Measurements from ENCODE around the gene BRIX1.
A peak's percentile ranks its signal among the peaks of the same experiment; 100 is the strongest.

Gene BRIX1, protein sequence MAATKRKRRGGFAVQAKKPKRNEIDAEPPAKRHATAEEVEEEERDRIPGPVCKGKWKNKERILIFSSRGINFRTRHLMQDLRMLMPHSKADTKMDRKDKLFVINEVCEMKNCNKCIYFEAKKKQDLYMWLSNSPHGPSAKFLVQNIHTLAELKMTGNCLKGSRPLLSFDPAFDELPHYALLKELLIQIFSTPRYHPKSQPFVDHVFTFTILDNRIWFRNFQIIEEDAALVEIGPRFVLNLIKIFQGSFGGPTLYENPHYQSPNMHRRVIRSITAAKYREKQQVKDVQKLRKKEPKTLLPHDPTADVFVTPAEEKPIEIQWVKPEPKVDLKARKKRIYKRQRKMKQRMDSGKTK

DNA sequence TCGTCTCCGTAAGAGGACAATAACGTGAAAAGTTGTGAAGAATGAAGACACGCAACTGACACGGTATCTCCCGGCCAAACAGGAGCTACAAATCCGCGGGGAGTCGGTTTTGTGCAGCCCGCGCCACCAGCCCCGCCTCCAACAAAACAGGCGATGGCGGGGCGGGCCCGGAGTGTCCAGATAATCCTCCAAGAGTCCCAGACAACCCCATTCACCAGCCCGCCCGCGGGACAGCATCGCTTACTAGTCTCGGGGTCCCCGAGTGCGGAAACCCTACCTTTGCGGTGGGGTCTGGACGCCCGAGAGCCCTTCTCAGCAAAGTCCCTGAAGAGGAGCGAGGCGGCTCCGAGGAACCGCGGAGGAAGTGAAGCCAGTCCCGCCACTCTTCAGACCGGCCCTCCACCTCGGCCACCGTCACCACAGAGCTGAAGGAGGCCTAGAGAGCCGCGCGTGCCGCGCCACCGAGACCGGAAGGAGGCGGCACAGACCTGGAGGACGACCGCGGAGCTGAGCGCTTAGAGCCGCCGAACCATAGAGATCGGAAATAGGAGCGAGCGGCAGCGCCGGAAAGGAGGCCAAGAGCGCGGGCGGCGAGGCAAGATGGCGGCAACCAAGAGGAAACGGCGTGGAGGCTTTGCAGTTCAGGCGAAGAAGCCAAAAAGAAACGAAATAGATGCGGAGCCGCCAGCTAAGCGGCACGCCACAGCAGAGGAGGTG lies at the start of gene BRIX1, which contains the start of gene RAD1:
Gene BRIX1, plus strand, starts transcription at position 573 of the 717 bp plus-strand sequence. Its CDS starts 28 bp downstream, at position 601.
Gene RAD1, minus strand, starts transcription at position 366 of the 717 bp plus-strand sequence. CDS start 612 bp downstream, outside the sequence.
- peak; percentile 97 for DNase-seq

DNA sequence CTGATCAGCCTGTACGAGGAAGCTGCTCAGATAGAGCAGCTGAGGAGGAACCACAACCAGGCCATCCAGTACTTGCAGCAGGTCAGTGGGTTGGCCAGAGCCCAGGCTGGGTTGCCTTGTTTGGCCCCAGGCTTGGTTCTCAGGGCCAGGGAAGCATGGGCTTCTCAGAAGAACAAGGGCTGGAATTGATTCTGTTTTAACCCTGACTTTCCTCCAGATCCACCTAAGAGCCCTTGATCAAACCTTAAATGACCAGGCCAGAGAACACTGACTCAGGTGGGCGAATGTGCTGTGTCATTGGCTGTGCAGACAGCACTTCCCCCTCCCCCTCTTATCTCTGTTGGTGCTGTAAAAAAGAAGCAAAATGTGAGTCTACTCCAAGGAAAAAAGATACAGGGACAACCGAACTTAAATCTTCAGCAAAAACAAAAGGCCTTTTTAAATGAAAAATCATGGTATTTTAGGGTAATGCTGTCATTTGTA lies 48.5 kb upstream of the BRIX1 start:
- DNase-seq: no peak

DNA sequence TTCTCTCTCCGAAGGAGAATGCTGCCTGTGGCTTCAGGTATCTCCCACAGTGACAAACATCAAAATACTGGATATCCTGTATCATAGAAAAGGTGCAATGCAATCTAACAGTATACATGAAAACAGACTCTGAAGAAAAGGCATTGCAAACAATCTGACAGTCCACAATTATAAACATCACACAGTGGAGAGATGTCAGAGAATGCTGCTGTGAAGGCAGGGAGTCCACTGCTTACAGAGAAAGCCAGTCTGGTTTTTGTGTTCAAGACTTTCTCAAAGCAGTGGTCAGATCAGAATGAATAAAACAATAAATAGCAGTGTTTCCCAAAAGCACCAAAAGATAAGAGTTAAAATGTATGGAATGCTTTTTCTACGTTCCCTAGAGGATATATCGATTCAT lies 47.9 kb upstream of the BRIX1 start:
- no peak for DNase-seq

DNA sequence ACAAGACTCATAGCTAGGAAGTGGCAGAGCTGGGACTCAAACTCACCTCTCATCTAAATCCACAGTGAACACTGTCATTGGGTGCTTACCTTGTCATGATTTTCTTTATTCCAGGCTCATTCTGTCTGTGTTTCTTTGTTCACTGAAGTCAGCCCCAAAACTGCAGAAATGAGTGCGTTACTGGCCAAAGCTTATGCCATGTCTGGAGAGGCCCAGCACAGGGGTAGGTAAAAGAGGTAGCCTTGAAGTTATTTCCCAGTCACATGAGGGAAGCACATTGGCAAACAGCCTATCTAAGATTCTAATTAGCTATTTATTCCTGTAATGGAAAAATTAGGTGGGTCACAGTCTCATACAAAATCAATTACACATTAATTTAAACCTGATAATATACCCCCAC lies 46.7 kb upstream of the BRIX1 start:
- no peak for DNase-seq

DNA sequence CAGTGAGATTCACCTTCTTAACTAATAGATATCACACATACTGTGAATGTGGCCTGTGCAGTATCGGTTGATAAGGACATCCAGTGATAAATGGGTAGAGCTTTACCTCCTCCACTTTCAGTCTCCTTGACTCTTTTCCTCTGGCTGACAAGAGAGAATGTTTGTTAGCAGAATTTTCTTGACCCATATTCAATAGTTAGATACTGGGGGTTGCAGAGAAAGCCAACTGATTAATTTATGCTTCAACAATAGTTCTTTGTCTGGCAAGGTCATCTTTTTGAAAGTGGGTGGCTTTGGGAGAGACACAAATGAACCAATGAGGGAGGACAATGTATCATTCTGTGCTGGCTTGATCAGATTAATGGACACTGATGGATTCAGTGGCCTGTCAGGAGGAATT lies 46.3 kb upstream of the BRIX1 start:
- DNase-seq: no peak

DNA sequence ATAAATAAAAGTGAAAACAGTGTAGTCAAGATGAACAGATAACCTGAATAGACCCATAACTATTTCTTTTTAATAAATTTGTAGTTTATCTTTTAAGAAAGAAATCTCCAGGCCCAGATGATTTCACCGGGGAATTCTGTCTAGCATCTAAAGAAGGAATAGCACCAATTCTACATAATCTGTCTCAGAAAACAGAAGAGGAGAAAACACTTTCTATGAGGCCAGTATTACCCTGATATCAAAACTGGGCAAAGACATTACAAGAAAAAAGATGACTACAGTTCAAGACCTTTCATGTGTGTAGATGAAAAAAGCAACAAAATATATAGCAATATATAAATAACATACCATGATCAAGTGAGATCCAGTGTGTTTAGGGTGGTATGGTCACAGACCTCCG lies 45.1 kb upstream of the BRIX1 start:
- DNase-seq: no peak

DNA sequence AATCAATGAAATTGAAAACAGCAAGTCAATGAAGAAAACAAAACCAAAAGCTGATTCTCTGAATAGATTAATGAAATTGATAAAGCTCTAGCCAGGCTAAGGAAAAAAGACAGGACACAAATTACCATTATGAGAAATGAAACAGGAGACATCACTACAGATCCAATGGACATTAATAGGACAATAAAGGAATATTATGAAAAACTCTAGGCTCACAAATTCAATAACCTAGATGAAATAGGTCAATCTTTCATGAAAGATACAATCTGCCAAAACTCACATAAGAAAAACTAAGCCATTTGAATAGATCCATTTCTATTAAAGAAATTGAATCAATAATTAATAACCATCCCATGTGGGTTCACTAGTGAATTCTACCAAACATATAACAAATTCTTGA lies 39.2 kb upstream of the BRIX1 start:
- DNase-seq: no peak

DNA sequence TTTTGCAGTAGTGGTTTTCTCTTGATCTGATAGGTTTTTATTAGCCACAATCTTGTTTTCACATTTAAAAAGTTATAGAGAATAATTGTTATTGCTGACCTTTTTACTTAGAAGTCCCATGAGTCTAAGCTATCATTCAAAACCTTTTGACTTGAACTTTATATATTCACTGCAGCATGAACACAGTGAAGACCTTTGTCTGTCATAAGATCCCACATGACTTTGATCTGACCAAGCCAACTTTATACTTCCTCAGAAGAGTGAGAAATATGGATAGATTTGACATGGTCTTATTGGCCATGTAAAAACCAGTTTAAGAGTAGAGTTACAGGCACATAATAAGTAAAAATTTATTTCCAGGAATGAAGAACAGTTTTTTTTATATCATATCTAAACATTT lies 34.3 kb upstream of the BRIX1 start:
- no peak for DNase-seq

DNA sequence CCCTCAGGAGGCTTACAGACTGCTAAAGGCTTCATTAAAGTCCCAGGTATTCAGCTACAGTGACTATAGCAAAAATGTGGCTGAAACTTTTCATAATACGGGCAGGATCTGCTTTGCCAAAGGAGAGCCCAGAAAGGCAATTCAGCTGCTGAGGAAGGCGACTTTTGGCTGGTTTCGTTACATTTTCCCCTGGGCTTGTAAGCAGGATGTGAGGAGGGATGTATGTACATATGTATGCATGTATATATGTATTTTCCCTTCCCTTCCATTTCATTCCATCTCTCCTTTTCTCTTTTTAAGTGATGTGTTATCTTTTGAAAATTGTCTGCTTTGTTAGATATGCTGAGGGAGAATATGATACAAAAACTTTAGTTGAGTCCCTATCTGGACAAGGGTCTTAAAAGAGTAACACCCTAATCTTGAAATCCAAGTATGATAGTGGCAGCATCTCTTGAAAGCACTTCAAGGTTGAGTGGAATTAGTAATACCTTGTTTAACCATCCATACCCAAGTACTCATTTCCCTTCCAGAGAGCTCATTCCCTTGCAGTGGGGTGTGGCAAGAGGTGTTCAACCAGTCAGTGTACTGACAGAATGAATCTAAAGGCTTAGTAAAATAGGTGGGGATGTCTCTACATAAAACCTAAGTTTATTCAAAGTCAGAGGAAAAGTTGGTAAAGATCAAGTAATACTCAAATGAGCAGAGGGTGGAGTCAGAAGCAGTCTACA lies 29.0 kb upstream of the BRIX1 start:
- no peak for DNase-seq

DNA sequence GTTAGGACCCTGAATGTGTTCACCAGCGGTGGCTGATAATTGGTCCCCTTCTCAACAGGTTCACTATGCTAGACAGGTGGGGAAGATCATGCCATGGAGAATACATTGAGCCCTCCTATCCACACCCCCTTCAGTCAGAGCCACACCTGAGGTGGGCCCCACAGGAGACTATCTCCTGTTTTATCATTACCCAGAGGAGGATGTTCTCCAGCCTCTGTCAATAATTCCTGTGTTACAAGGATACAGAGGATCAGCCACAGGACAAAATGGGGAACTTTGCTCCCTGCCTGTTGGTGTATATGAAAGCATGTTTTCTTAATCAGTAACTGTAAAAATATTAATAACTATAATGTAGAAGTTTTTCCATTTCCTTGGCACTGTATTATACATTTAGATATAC lies 26.1 kb upstream of the BRIX1 start:
- DNase-seq: no peak

DNA sequence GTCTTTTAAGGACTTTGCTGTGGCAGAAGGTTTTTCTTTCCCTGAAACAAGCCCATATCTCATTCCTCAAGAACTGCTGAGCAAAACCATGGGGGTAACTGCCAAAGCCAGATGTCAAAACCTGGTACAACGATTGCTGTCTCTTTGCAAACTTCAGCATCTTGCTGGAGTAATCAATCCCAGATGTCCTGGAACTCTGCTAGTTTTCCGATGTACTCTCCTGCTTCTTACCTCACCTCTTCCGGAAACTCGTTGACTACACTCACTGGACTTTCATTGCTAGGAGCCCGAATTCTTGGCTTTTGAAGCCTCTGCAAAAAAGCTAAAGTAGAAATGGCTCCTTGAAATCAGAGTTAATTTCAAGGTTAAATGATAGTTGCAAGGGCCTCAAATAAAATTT lies 23.5 kb upstream of the BRIX1 start:
- DNase-seq: no peak

DNA sequence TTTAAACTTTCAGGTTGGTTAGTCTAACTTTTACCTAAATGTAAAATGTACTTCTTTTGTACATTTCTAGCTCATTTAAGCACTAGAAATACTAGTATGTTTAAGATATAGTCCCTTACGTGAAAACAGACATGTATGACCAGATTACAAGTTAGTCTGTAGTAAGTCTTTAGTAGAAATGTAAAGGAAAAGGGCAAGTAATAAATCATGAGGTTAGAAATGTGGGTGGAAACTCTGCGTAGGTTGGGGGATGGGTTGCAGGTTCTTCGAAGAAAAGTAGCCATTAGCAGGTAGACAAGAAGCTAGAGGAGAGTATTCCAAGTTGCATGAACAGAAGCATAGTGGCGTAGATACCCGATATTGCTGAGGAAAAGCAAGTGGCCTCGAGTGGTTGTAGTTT lies 23.1 kb upstream of the BRIX1 start:
- no peak for DNase-seq

DNA sequence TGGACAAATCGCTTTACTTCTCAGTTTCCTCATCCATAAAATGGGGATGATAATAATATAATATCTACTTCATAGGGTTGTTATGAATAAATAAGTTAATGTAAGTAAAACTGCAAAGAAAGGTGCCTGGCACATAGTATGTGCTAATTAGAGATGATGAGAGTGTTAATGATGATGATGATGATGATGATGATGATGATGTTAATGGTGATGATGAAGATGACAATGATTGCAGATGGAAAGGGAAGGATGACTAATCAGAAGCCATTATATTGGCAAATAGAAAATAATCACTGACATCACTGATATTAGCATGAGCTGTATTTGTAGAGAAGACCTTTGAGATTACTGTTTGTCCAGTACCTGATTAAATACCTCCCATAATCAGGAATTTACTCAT lies 20.8 kb upstream of the BRIX1 start:
- DNase-seq: no peak

DNA sequence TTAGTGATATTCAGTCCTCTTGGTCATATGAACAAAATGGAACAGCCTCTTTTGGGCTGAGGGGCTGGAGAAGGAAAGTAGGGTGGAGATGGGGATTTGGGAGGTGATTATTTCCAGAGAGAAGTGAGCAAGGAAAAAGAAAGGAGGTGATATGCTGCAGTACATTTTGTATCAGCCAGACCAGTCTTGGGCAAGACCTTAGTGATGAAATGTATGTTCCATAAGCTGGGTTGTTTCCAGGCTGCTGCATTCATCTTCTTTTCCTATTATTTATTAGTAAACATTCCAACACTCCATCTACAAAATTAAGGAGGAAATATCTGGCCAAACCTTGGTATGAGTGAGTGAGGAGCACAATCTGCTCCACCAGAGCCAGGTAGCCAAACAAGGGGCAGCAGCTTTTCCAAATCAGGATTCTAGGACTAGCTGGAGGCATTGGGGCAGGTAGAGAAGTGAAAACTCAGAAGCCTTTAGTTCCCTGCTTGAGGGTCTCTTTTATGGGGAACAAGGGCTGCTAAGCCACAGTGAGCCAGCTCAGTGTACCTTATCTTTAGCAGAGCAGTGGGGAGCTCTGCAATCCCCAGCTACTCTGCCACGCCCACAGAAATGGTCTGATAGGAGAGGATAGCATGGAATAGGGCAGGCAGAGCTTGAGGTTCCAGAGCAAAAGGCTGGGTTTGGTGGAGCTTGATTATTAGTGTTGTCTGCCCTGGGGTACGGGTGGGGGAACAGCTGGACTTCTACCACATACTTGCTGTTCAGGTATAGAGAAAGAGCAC lies 19.7 kb upstream of the BRIX1 start:
- DNase-seq: no peak

DNA sequence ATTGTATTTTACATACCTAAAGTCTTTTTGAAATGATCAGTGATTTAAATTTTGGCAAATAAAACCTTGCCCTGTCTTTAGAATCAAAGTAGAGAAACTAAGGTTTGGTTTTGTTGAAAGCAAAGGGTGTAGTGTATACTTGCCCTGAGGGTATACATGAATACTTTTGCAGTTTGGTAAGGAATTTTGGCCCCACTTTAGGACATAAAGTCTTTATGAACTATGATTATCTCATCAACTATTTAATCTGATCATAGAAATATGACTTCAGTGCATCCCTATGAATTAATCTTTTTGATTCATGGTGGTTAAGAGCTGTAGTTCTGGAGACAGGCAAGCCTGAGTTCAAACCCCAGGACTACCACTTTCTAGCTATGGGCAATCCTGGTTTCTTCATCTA lies 17.9 kb upstream of the BRIX1 start:
- DNase-seq: no peak

DNA sequence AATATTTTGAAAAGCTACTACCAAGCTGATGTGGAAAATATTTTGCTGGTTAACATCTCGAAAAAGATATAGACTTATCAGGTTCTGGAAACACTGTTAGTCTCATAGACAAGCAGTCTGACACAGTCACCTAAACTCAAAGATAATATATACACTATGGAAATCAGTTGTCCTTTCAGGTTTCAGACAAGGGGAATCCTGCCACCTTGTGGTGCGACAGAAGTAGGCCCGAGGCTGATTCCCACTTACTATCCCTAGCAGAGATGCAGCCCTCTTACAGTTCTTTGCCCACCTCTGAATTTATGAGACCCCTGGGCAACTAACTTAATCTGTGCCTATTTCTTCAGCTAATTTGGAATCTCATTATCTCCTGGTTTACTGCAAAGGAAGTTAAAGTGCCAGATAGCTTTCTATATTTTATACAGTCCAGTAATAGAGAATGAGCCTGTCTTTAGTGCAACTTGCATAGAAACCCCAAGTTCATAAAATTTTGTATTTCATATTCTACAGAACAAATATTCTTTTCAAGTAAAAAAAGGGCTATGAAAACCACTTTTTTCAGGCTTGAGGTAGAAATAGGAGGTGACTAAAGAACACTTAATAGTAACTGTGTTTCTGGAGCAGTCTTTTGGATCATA lies 17.1 kb upstream of the BRIX1 start:
- DNase-seq: peak; percentile 51

DNA sequence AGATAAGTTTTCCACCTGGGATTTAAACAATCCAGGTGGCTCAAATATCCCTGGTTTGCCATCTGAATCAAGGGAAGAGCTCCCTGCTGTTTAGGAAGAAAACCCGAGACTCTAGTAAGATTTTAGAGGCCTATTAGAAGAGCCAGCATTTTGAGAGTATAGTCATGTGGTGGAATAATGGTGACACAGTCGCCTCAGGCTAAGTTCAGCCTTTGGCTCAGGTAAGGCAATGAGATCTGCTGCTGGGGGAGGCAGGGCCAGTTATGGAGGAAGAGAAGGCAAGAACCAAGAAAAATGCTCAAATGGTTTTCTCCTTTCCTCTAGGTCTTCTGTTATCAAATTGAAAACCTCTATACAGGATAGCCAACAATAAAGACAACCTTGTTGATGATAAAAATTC lies 16.4 kb upstream of the BRIX1 start:
- no peak for DNase-seq

DNA sequence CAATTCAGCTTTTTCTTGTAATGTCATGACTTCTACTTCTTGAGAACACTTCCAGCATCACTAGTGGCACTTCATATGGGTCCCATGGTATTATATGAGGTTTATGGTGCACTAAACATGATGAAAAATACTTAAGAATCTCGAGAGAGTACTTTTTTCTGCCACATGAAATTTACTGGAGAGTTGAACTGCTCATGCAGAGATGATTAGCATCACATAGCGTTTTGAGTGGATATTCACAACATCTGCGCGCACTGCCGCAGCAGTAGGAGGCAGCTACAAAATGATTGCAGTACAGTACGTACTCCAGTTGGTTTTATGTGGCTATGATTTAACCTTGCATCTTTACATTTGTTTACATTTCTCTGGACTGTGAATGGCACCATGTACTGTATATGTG lies 14.9 kb upstream of the BRIX1 start:
- no peak for DNase-seq

DNA sequence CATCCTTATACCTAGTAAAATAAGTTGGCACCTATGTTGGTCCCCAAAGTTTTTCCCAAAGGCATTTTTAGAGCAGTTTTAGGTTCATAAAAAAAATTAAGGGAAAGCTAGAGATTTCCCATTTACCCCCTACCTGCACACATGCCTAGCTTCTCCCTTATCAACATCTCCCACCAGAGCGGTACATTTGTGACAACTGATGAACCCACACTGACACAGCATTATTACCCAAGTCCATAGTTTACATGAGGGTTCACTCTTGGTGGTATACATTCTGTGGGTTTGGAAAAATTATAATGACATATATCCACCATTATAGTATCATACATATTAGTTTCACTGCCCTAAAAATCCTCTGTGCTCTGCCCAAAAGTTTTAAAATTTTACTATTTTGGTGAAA lies 12.3 kb upstream of the BRIX1 start:
- no peak for DNase-seq

DNA sequence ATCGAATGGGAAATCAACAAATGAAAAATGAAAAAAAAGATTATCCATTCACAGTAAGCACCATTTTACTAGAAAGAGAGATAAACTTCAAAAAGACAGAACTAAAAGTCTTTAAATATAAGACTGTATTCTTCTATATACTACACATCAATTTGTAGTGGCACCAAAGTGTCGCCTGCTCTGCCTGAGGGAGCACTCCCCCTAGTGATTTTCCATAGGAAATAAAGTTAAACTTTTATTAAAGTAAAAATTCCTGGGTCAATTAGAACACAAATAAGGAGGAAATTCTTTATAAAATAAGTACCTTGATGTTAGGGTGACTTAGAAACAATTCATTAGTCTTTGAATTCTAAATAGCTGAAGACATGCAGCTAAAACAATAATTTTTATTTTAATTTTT lies 9.9 kb upstream of the BRIX1 start:
- DNase-seq: no peak

DNA sequence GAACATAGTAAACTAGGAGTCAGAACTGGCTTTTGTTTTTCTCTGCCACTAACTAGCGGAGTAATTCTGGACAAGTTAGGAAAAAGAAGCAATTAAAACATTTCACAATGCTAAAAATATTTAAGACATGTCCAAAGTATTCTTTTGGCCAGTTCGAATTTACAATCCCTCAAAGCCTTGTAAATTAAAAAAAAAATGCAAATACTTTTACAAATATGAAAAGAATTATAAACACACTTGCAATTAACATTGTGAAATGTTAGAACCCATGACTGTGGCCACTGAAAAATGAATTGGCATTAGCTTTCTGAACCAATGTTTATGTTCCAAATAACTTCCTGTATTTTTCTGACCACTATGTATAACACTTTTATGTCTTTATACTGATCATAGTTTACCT lies 2.4 kb upstream of the BRIX1 start:
- DNase-seq: no peak

DNA sequence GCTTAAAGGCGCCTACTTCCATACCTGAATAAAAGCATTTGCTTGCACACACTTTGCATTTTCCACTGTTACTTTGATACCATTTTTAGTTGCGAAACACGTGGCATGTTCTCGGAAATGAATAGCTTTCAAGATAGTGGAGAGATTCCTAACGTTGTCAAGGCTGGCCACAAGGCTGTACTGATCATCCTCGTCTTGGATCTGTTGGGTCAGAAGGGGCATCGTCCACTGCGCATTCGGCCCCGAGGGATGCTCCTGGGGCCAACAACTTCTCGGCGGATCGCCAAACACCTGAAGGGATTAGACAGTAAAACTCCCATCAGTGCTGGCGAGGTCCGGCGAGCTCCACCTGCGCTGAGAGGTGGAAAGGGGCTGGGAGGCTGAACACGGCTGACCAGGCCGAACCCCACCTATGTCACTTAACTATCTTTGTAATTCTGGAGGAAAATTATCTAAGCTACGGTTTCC lies 806 bp upstream of the BRIX1 start:
- DNase-seq: no peak
